ENCODE results near the gene POLR2J2.
A peak's percentile ranks its signal among the peaks of the same experiment; 100 is the strongest.
"Not testable (repeated sequence)": the region's sequence is repeated elsewhere in the genome, so short reads cannot be mapped to it uniquely, and the experiment has no call there.

POLR2J2 gene

DNA sequence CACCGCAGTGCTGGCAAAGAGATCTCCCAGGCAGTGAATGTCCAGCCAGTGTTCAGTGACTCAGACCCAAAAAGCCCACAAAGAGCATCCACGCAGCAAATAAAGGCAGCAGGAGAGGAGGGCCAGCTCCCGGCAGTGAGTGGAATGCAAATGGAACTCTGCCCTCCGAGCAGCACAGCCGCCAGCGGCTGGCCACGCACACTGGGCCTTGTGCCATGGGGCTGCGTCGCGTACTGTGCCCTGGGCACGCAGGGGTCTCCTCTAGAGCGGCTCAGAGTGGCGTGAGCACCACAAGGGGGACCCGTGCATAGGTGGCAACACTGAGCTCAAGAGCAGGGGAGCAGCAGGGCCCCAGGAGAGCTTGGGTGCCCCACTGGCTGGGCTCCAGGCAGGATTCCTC, 3.9 kb downstream of the POLR2J2 start:
- not testable (repeated sequence) for DNase-seq

DNA sequence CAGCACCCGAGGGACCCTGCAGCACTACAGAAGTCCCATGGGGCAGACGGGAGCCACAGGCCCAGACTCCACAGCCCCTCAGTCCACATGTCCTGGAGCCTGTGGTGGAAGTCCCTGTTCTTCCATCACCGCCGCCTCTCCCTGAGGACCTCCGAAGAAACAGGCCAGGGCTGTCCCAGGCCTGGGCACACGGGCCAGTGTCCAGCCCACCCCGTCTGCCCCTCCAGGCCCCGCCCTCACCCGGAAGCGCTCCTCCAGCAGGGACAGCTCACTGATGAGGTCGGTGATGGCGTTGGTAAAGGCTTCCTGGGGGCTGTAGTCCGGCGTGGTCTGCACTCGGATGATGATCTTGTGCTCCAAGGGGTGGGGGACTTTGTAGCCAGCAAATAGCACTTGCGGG, 4.6 kb downstream of the POLR2J2 start:
- not testable (repeated sequence) for DNase-seq

DNA sequence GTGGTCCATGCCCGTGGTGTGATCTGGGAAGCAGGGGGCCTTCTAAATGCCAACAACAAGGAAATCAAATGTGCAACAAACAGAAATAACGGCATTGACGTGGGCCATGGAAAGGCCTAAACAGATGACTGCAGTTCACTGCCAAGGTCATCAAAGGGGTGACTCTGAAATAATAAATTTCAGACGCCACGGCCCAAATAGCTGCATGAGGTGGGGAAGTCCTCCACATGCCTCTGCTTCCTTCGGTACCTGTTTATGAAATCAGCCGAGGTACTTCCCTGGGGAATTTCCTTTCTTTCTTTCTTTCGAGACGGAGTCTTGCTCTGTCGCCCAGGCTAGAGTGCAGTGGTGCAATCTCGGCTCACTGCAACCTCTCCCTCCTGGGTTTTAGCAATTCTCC, 6.7 kb downstream of the POLR2J2 start:
- DNase-seq = not testable (repeated sequence)

DNA sequence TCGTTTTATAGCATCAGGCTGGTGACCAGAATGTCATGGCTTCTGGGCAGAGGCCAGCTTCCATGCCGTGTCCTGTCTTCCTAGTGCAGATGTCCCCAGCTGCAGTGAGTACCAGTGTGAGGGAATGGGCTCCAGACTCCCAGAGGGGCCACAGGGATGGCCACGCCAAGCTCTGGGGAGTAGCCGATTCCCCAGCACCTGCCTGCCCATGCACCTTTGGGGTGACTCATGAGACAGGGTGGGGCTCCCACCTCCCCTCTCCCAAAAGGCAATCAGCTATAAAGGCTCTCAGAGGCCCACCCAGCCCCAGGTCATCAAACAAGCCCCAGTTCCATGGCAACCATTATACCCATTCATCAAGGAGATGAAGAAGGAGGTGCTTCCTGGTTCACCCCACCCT, 21.5 kb downstream of the POLR2J2 start, which contains the start of gene SPDYE2B:
SPDYE2B (plus strand) TSS at position 396 of the 400 bp plus-strand sequence. CDS start 2,030 bp downstream, outside the sequence.
- not testable (repeated sequence) for DNase-seq

DNA sequence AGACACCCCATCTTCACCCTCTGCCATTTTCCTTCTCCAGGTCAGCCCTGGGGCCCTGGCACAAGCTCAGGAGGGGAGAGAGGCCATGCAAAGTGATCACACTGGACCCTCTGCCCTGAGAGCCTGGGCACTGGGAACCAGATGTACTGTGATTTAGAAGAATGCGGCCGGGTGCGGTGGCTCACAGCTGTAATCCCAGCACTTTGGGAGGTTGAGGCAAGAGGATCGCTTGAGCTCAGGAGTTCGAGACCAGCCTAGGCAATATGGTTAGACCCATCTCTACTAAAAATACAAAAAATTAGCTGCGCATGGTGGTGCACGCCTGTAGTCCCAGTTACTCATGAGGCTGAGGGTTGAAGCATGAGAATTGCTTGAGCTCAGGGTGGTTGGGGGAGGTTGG, 23.6 kb downstream of the POLR2J2 start:
- not testable (repeated sequence) for DNase-seq

DNA sequence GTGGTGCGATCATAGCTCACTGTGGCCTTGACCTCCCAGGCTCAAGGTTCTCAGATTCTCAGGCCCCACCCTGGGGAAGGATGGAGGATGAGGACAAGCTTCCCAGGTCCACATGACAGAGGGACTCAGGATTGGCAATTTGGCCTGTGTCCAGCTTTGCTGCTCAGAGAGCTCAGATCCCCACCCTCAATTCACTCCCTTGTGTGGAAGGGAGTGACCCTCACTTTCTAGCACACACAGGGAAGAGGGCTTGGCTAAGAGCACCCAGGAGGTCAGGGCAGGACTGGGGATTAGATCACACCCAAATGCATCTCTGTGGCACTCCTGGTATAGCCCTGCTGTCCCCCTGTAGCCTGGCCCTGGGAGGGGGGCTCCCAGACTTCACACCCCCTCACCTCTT, 28.1 kb downstream of the POLR2J2 start:
- not testable (repeated sequence) for DNase-seq

DNA sequence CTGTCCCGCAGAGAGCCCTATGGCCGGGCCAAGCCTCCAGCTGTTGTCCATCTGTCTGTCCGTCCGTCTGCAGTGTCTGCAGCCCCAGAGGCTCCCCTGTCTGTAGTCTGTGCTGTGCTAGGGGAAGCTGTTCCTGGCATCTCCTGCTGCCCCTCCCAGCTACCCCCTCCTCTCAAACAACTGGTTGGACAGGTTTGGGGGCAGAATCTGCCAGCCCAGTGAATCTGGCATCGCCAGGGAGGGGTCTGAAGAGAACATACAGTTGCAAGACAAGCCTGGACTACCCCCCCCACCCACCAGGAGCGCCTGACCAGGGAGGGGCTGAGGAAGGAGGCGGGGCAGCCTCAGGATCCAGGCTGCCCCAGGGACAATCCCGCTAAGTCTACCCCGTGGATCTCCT, 28.8 kb downstream of the POLR2J2 start, which contains the start of gene UPK3BL1:
UPK3BL1 (minus strand) TSS at position 101 of the 400 bp plus-strand sequence; CDS start at position 51, 50 bp downstream.
- DNase-seq = not testable (repeated sequence)

DNA sequence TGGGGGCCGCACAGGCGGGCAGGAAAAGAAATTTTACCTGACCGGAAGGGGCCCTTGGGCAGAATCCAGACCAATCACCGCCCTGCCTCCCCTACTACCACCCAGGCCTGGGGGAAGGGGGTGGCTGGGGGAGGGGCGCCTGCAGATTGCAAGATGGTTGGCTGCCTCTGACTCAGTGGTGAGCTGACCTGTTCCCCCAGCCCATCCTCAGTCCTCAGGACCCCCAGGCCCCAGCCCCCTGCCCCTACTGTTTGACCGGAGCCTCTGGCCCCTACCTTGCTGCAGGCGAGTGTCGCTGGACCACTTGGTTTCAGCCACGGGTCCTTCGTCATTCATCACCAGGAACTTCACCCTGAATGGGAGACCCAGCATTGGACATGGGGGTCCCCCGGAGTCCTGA, 32.6 kb downstream of the POLR2J2 start:
- not testable (repeated sequence) for DNase-seq

DNA sequence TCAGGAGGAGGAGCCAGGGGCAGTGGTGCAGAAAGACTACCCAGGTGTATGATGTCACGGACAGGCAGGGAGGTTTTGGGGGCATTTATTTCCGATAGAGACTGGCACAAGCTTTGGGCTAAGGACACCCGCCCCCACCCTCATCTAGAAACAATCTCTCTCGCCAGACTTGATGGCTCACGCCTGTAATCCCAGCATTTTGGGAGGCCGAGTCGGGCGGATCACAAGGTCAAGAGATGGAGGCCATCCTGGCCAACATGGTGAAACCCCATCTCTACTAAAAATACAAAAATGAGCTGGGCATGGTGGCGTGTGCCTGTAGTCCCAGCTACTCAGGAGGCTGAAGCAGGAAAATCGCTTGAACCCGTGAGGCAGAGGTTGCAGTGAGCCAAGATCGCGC, 34.5 kb downstream of the POLR2J2 start:
- not testable (repeated sequence) for DNase-seq

DNA sequence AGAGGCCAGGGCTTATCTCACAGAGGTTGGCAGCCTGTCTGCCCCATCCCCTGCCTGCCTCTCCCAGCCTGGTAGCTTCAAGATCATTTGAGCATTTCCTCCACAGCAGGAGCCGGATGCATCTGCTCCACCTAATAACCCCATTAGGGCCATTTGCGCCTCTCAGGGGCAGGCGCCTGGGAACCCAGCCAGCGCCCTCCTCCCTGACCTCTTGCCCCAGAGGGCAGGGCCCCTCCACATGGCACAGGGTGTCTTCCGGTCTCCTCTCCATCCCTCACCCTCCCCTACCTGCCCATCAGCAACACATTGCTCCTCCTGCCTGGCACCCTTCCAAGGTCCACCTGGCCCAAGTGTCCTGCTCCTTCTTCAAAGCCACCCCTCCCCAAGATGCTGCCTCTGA, 36.1 kb downstream of the POLR2J2 start:
- DNase-seq = not testable (repeated sequence)

DNA sequence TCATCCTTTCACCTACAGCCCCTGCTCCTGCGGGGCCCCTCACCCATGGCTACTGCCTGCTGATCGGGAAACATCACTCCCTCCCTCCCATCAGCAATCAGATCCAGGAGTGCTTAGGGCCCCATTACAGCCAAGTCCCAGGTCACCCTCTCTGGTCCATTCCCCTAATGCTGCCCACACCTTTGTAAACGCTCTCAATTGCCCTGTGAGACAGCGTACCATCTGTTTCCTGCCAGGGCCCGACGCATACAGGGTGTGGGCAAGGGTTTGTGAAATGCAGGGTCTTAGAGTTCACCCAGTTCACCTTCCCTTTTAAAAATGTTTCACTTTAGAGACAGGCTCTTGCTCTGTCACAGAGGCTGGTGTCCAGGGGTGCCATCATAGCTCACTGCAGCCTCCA, 37.2 kb downstream of the POLR2J2 start:
- DNase-seq = not testable (repeated sequence)

DNA sequence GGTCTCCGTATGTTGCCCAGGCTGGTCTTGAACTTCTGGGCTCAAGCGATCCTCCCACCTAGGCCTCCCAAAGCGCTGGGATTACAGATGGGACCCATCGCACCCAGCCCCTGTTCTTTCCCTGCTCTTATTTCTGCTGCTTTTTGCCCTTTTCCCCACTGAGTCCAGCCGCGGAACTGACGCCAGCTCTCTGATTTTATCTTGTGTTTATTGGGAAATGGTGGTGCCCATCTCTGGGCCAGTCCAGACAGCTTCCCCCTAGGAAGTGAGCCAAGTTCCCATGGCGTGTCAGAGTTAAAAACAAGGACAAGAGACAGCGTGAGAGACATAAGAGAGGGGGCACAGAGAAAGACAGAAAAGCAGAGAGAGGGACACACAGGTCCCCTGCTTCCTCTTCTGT, 40.8 kb downstream of the POLR2J2 start:
- DNase-seq = not testable (repeated sequence)

DNA sequence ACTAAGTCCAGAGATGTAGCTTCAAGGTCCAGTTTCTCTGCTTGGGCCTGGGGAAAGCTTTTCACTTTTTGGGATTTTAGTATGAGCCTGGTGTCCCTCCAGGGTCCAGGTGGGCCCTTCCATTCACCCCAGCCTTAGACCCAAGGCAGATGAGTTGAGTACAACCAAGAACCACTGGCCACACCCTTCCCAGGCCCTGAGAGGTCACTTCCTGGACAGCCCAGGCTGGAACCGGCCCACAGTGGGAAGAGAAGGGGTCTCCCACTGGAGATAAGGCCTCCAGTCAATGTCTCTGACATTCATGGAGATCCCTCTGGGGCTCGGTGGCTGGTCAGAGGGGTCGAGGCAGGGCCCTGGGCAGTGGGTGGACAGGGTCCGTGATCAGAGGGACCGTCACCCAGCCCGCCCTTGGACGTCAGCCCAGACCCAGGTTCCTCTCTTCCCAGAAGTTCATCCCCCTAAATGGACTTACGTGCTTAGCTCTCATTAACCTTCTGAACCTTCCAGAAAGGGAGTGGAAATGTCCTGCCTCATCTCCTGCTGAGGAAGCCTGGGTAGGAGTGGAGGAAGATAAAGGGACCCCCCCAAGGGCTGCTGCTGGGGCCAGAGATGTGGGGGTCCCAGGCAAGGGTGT, 44.1 kb downstream of the POLR2J2 start:
- not testable (repeated sequence) for DNase-seq

DNA sequence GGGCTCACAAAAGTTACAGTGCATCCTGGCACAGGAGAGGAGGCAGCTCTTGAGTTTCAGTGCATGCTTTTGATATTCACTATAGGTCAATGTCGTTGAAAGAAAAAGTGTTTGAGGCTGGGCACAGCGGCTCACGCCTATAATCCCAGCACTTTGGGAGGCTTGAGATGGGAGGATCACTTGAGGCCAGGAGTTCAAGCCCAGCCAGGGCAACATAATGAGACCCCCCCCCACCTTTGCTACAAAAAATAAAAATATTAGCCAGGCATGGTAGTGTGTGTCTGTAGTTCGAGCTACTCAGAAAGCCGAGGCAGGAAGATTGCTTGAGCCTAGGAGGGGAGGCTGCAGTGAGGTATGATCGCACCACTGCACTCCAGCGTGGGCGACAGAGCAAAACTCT, 53.3 kb downstream of the POLR2J2 start:
- peak in 1 of 3 donors; percentile 11 for DNase-seq

DNA sequence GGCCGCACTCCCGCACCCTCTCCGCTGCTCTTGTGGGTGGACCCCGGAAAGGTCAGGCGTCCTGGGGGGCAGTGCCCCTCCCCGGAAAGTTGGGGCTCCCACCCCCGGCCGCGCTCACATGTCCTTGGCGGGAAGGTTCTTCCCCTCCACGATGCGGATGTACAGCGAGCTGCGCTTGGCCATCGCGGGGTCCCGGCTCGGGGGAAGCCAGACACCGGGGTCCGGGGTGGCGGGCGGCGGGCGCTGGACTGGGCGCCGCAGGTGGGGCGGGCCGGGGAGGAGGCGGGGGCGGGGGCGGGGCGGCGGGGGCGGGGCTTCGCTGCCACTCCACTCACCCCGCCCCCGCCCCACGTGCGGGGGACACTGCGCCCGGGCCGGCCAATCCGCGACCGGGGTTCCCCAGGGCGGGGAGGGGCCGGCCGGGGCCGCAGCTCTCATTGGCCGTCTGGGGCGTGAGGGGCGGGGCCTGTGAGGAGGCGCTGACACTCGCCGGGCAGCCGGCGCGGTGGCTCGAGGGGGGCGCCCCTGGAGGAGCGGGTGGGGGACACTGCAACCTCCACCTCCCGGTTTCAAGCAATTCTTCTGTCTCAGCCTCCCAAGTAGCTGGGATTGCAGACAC, 54.8 kb downstream of the POLR2J2 start, which contains the start of gene RASA4:
RASA4 (minus strand) TSS at position 250 of the 619 bp plus-strand sequence; CDS start at position 183, 67 bp downstream.
- peak; percentile 9 to 28 (median 19) for DNase-seq

Measured in suppressor macrophage treated with lipopolysaccharide for 1 hour (primary cell).